K562 (cell line): ENCODE results near the gene GGCT.

Source experiments
- E2F1 ChIP-seq: sonication (generic); formaldehyde crosslinking; IDR thresholded peaks from 2 replicates; pipeline ENCODE4 v1.8.1; 2023; ENCODE audit warnings: mild to moderate bottlenecking, missing genetic modification reagents, moderate library complexity
- FOXP4 ChIP-seq: sonication (generic); formaldehyde crosslinking; IDR thresholded peaks from 2 replicates; pipeline ENCODE4 v1.8.0; 2022; ENCODE audit warnings: mild to moderate bottlenecking, missing genetic modification reagents, borderline replicate concordance
- MXI1 ChIP-seq: IDR thresholded peaks from 2 replicates; pipeline ENCODE4 v1.6.1; 2011; ENCODE audit warnings: low read depth, mild to moderate bottlenecking, improper control_type of control experiment, low read length
- NR0B1 ChIP-seq: fragments of 450-650 bp; IDR thresholded peaks from one replicate; pipeline ENCODE4 v1.6.1; 2018; ENCODE audit warnings: mild to moderate bottlenecking, moderate library complexity; ENCODE audit not compliant: partially characterized antibody
- POLR2A ChIP-seq: fragments of 450-650 bp; conservative IDR thresholded peaks from 2 replicates; pipeline ENCODE4 v1.6.1; 2016
- RAD21 ChIP-seq, 2 experiments: fragments of 250-450 bp in 1 of 2; fragments of 450-650 bp in 1 of 2; sonication (Bioruptor Pico) in 1 of 2; formaldehyde crosslinking in 1 of 2; IDR thresholded peaks in 1 of 2; conservative IDR thresholded peaks in 1 of 2; 2 replicates each; pipeline versions ENCODE4 v1.4.0 to v1.8.0; 2020 to 2022; ENCODE audit warnings: mild to moderate bottlenecking in 2 of 2, moderate library complexity in 1 of 2
- SMC3 ChIP-seq: conservative IDR thresholded peaks from 2 replicates; pipeline ENCODE4 v1.6.1; 2011; ENCODE audit warnings: low read depth, low read length, improper control_type of control experiment; ENCODE audit not compliant: insufficient read depth

GRCh38 chr7:30525429-30525828 is 20.8 kb upstream of the GGCT start:
- TF ChIP-seq E2F1 (CRISPR knock-in tag) (no peak), POLR2A (no peak), RAD21 (CRISPR knock-in tag; conservative IDR thresholded peaks at IDR 0.05 in 1 of 2, IDR thresholded peaks at IDR 0.05 in 1 of 2) (no peak), NR0B1 (no peak), FOXP4 (no peak), MXI1 (no peak), SMC3 (no peak)
